CD4-positive, alpha-beta T cell treated with Interleukin-6 at 100 ng/mL for 8 hours (primary cell): ENCODE measurements around the gene LDLRAD4.

Experiments
- DNase-seq: peaks from one replicate; pipeline ENCODE4 v3.0.0-alpha.2; 2020; ENCODE audit warnings: mixed read lengths, low spot score

The LDLRAD4 gene

DNA sequence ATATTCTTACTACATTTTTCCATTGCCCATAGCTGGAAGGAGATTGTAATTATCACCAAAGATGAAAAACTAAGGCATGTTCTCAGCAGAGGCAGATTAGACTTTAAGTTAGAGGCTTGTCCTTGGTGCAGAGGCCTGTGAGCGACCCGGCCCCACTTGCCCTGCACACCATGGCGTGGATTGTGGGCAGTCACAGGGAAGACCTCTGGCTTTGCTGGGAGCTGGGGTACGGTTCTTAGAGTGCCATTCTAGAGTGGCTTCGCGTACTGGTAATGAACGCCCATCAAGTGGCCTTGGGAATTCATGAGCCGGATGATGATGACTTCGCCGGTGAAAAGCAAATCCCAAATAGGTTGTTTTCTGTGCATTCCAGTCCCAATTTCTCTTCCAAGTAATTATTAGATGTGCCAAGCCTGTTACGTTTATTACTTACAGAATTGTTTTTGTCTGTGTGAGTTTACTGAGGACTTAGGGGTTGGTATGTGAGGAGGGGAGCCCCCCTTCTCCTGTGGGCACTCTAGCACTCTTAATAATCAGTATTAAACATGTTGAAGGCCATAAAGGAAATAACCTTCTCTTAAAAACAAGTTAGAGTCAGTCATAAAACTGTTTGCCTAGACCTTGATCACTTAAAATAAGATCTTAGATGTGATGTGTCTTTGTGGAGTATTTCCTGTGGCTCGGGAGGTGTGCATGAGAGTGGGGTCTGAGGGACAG is 90.6 kb downstream of the LDLRAD4 start:
- DNase-seq = no peak

DNA sequence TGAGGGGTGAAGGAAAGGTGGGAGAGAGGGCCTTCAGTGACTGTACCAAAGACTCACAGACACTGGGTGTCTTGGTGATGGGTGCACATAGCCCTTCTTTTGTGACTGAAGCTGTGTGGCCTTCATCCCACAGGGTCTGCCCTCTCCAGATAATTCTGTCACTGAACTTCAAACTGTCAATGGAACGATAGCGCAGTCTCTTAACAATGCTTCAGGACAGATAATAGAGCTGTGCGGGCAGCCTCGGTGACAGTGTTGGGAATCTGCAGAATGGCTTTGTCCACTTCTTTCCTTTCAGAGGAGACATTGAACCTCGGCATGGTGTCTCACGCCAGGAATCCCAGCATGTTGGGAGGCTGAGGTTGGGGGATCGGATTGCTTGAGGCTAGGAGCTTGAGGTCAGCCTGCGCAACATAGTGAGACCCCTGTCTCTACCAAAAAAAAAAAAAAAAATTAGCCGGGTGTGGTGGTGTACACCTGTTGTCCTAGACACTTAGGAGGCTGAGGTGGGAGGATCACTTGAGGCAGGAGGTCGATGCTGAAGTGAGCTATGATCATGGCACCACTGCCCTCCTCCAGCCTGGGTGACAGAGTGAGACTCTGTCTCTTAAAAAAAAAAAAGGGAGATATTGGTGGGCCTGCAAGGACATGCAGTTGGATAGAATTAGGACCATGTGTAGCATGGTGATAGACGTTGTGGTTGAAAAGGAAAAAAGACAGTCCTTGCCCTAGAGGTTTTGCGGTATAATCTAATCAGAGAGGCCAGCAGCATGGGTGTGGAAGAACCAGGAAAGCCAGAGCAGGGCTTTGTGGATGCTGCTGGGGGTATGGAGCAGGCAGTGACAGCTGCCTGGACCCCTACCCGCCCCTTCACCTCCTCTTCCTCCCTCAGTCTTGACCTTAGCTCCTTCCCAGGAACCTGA is 91.4 kb downstream of the LDLRAD4 start:
- no peak for DNase-seq

DNA sequence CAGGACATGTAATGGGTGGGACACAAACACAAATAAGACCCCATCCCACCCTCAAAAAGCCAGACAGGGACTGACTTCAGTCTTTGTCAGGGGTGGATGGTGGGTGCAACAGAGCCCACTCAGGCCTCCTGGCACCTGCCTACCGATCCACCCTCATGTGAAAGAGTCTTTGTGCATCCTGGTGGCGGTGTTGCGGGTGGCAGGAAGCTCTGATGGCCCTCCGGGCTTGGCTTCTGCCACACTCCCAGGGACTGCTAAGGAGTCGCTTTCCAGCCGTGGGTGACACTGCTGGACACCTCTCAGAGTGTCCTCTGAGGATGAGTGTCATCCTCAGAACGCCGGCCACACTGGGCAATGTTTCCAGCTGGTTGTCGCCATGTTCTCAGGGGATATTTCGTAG is 92.6 kb downstream of the LDLRAD4 start:
- DNase-seq = no peak

DNA sequence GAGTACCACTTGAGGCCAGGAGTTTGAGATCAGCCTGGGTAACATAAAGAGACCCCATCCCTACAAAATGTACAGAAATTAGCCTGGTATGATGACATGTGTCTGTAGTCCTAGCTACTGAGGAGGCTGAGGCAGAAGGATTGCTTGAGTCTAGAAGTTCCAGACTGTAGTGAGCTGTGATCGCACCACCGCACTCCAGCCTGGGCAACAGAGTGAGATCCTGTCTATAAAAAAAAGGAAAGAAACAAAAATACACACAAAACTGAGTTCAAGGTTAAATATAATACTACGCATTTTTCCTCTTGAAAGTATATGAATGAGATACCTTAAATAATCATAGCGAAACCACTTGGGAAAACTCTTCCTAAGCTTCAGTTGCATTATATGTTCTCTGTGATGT is 94.0 kb downstream of the LDLRAD4 start:
- DNase-seq = no peak

DNA sequence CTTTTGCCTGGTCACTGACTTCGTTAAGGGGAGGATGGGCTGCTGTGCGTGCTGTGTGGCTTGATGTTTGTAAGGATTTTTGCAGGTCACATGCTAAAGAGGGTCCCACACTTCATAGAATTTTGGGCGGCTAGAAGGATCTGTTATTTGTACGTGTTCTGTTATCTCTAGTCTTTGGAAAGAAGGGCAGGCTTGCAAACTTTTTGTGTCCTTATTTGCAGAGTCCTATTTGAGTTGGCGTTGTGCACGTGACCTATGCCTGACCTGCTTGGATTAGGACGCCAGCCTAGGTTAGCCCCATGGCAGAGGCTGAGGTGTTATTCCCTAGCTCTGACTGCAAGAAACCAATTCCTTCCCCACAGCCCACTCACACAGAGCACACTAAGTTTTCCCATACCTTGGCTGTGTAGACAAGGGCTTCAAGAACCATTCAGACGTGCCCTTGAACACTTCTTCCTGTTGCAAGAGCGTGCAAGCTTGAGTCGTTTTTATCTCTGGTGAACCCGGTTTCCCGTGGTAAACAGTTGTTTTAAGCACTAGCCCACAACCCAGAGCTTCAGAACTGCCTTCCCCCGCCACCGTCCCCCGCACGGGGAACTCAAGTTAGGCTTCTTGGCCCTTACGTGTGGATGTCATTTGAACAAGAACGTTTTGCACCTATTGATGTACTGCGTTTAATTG is 94.6 kb downstream of the LDLRAD4 start:
- peak; percentile 53 for DNase-seq

DNA sequence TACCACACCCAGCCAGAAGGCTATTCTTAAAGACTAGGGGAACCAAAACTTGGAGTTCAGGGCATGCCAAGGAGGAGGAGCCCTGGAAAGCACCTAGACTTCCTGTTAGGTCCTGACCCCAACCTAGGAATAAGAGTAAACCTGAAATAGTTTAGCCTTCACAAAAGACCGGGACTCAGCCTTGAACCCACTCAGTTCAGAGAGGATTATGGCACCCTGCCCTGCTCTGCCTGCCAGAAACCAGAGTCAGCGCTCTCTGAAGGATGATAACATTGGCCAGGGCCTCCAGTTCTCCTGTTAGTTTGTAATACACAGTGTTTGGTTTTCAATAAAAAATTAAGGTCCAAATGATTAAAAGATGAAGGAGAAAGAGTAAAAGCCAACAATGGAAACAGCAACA is 96.4 kb downstream of the LDLRAD4 start:
- no peak for DNase-seq

DNA sequence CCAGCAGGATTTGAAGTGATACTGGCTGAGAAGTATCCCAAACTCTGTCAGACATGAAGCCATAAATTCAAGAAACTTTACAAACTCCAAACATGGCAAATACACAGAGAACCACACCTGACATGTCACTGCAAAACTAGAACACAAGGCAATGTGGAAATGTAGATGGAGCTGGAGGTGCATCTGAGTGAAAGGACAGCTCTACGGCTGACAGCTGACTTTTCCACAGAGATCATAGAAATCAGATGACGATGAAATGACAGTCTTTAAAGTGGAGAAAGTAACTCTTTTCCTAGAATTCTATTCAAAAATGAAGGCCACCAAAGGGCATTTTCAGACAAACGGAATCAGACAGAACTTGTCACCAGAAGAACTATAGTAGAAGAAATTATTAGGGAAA is 97.5 kb downstream of the LDLRAD4 start:
- no peak for DNase-seq

DNA sequence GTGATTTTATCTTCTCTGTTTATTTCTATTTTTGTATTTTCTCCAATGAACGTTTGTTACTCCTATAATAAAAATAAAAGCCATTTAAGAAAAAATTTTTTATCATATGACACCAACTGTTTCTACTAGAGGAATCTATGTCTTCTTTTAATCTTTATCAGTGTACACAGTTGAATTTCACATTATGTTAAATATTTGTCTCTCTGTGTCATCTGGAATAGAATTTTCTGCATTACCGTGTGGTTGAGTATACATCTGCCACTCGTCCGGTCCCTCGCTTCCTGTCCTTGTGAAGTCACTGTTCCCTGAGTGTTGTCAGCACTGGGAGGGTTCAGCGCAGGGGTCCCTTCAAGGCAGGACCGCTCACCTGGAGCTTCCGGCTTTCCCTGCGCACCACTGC is 99.2 kb downstream of the LDLRAD4 start:
- no peak for DNase-seq

DNA sequence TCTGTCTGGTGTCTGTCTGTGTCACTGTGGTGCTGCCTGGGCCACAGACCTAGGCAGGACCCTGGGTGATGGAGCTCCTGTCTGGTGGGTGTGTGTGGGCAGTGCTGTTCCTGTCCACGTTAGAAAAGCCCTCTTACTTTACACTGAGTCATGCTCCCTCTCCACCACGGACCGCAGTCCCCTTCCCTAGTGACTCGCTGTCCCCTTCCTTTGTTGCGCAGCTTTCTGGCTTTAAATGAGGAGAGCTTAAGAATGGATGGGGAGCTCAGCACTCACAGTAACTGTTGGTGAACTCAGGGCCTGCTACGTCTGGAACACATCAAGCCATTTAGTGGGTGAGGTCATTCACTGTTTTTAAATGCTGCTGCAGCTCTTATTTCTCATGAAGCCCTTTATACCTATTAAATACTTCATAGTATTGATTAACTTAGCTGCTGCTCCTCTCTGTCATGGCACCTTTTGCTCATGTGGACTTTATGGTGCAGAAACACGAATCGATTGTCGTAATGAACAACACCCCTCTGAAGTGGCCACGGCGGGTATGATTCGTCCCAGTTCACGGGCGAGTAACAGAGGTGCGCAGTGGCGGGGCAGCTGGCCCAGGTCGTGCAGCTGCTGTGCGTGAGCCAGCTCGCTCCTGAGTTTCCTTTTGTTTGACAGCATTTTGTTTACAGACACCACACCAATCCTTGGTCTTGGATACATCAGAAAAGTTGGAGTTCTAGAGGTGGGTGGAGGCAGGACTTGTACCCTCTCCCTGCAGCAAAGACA is 100.4 kb downstream of the LDLRAD4 start:
- DNase-seq = no peak

DNA sequence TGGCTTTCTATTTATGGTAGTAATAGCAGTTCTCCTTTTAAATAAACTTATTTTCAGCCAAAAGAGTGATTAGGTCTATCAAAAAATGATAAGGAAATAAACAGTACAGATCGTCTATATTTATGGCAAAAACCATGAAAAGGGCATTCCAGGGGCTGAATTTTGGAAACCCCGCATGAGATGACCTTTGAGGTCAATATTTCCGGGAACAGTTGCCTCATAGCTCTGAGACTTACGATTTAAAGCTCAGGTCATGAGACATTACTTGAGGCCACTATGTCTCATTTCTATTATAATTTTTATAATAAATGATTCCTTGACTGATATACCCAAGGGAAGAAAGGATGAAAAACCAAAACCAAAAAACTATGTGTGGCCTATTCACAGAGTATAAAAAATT is 101.1 kb downstream of the LDLRAD4 start:
- DNase-seq = no peak

DNA sequence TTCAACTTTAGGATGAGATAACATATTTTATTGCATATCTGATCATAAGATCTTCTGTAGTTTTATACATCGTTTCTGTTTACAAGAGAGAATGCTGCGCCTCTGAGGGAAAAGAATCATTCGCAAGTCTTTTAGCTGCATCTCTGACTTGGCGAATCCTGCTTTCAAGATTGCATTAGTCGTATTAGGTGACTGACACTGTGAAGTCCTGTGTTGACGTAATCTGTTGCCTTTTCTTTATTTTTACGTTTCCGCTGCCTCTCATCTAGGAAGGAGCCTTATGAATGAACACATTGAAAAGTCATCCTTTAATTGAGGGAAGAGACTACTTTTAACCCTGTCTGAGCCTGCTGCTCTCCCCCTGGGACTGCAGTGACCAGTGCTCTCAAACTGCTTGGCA is 101.5 kb downstream of the LDLRAD4 start:
- DNase-seq = no peak

DNA sequence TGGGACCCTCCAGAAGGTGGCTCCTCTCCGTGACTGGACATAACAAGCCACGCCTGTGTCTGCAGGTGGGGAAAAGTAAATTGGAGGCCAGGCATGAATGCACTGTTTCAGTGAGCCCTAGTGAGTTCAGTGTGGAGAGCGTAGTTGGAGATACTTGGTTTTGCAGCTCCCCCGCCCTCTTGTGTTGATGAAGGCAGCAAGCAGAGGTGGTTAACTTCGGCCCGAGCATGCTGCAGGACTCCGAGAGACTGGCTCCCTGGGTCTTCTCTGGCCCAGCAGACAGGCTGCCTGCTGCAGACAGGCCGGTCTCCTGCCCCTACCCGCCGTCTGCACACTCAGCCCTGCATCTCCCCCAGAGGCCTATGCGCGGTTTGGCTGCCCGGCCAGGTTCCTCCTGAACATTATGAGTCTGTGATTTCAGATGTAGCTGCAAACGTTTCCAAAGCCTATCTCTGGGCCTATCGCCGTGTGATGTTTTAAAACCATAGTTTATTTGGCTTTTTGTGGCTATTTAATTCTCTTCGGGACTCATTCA is 102.4 kb downstream of the LDLRAD4 start:
- DNase-seq = no peak

DNA sequence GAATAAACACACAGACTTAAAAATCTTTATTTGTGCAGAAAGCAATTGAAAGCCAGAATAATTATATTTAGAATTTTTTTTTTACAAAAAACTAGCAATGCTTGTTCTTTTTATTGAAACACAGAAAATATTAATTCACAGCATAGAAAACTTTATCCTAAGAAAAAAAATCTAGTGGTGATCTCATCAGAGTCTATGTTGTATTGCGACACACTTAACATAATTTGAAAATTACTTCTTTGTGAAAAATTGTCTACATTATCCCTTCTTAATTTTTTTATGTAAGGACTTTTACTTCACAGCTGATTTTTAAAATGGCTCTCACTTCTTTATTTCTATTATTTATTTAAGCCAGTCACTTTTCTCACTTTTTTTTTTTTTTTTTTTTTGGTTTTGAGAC is 103.4 kb downstream of the LDLRAD4 start:
- DNase-seq = no peak

DNA sequence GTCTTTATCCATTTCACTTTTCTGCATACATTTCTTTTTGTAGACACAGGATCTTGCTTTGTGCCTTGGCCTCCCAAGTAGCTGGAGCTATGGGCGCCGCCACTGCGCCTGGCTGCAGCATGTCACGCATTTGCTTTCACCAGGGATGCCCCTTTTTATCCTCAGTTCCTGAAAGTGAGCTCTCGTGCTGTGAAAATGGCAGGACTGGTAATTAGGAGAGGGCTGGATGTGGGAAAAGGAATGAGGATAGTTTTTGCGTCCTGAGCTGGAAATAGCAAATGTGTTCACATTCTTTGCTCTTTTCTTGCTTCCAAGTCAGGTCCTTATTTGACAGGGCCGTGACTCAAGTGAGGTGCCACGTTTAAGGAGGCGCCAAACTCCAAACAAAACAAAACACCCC is 104.6 kb downstream of the LDLRAD4 start:
- no peak for DNase-seq

DNA sequence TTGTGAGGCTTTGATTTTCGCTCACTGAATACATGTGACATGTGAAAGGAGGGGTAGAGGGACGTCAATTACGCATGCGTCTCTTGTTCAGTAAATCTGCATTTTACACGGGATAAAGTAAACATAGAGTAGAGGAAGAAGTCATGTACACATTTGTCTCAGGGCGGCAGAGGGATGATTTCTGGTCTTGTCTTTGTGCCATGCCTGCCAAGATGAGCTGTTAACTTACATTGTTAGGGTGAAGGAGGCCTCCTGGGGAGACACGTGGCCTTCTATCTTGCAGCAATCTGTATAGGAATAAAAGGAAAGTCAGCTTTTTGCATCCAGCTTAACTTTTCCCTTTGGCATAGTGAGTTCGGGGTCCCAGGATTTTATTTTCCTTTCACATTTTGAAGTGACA is 106.3 kb downstream of the LDLRAD4 start:
- DNase-seq = no peak

DNA sequence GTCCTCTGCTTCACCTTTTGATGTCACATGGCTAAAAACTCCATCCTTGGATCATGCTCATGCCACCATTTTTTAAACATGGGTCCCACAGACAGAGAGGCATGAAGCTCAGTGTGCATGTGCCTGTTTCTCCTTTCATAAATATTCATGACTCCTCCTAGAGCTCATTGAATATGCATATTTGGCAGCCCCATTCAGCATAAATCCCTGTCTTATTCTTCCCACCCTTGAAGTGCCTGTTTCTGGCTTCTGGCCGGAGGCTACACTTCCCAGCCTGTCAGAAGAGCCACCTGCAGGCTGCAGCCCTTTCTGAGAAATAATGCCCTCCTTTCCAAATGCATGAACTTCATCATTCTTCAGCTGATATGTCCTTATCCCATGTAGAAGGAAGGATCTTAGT is 109.7 kb downstream of the LDLRAD4 start:
- DNase-seq = no peak

DNA sequence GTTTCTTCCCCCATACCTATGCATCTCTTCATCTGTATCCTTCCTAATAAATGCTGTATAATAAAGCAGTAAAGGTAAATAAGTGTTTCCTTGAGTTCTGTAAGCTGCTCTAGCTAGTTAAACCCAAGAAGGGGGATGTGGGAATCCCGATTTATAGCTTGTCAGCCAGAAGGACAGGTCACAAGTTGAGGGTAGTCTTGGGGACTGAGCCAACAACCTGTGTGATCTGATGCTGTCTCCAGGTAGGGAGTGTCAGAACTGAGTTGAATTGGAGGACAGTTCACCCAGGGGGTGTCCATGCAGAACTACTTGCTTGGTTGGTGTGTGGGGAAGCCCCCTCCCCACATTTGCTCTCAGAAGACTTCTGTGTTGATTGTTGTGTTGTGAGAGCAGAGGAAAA is 112.4 kb downstream of the LDLRAD4 start:
- no peak for DNase-seq

DNA sequence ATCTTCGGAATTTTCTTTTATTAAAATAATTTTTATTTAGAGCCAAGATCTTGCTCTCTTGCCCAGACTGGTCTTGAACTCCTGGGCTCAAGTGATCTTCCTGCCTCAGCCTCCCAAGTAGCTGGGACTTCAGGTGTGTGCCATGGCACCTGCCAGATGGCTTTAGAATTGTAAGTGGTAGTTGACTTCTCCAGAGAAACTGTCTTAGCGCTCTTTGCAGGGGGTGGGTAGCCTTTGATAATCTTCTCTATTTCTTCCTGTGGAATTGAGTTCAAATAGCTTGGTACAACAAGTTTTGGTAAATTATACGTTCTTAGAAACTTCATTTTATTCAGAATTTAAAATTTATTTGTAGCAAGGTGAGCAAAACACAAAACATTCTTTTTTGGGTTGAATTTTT is 113.3 kb downstream of the LDLRAD4 start:
- no peak for DNase-seq

DNA sequence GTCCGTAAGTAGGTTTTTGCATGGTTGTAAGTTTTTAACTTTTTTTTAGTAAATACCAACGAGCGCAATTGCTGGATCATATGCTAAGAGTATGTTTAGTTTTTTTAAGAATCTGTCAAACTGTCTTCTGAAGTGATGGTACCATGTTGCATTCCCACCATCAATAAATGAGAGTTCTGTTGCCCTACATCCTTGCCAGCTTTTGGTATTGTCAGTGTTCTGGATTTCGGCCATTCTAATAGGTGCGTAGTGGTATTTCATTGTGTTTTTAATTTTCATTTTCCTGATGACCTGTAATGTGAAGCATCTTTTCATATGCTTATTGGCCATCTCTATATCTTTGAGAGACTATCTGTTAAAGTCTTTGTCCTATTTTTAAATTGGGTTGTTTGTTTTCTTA is 114.3 kb downstream of the LDLRAD4 start:
- no peak for DNase-seq

DNA sequence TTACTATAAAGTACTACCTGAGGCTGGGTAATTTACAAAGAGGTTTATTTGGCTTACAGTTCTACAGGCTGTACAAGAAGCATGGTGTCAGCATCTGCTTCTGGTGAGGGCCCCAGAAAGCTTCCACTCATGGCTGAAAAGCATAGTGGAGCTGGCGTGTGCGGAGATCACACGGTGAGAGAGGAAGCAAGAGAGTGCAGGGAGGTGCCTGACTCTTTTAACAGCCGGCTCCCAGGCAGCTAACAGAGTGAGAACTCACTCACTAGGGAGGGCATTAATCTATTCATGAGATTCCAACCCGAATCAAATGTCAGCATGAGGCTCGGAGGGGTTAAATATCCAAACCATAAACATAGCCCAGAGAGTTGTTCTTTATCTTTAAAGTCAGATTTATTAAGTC is 117.3 kb downstream of the LDLRAD4 start:
- DNase-seq = no peak

DNA sequence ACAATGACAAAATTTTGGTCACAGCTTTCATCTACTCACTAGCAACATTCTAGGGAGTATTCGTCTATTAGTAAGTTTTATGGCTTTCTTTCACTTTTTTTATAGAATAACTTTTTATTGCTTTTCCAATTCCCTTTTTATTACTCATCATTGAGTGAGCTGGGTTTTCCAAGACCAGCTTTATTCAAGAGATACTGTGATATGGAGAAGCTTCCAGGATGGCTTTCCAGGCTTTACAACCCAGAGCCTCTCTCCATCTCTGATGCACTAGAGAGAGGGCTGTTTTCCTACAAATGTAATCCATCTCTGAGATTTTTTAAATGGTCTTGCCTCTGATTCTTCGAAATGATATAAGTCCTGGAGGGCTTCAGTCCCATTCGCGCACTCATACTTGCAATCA is 118.3 kb downstream of the LDLRAD4 start:
- DNase-seq = no peak

DNA sequence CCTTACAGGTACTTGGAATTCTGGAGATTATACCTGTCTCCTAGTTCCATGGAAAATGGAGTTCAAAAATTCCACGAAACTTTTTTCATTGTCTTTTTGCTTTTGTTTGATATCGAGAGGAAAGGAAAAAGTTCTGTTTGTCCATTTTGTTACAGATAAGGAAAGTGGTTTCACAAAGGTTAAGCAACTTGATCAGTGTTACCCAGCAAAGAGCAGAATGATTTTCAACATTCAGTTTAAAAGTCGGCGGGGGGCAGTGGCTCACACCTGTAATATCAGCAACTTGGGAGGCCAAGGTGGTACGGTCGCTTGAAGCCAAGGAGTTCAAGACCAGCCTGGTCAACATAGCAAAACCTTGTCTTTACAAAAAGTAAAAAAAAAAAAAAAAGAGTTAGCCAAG is 118.8 kb downstream of the LDLRAD4 start:
- DNase-seq = no peak
